Measurements from ENCODE around the gene GYPB.
"Not testable (repeated sequence)": the region's sequence is repeated elsewhere in the genome, so short reads cannot be mapped to it uniquely, and the experiment has no call there.

Gene GYPB

DNA sequence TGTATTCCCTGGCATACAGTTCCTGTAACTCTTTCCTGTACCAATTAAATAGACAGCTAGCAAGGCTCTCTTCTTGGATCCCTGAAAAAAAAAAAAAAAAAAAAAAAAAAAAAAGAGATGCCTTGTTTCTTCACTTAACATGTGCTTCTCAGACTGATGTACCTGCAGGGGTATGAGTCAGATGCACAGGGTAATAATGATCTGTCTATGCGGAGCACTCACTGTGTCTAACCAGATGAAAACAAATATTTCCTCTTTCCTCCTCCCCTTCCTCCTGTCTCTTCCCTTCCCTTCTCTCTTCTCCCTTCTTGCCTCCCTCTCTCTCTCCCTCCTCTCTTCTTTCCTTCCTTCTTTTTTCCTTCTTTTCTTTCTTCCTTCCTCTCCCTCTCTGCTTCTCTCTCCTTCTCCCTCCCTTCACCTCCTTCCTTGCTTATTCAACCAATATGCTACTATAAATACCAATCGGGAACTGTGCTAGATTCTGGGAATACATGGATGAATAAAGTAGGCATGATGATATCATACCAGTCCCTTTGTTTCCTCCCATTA lies 3.0 kb downstream of the GYPB start:
- DNase-seq (ENCODE audit: low read depth in 2 of 2, low spot score in 1 of 2), result not testable (repeated sequence)

DNA sequence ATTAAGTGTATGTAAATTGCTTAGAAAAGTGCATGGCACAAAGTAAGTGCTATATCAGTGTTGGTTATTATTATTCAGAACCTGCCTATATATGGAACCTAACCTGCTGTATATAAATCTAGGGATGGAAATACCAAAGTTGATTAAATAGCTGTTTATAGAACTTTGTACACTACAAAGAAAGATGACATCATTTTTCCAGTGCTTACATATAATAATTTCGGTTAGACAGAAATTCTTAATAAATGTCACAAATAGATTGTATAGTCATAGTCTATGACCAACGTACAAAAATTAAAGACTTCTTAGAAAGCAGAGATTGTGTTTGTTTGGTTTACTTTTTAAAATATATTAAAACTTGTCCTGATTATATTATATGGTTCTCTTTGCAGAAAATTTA lies 4.4 kb downstream of the GYPB start:
- DNase-seq (ENCODE audit: low read depth in 2 of 2, low spot score in 1 of 2), result no peak

DNA sequence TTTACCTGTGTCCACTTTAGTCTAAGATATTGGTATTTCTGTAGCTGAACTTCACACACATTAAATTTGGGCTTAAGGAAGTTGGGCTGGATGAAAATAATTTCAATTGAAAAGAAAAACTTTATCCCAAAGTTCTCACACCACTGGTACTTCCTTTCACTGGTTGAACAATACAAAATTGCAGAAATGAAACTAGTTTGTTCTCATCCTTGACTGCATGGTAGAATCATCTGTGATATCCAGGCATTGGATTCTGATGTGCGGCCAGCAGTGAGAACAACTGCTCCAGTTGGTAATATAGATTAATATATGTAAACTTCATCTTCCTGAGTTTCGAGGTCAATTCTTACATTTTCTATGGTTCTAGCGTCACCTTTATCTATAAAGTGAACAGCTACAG lies 10.6 kb downstream of the GYPB start:
- DNase-seq (ENCODE audit: low read depth in 2 of 2, low spot score in 1 of 2), result not testable (repeated sequence)

DNA sequence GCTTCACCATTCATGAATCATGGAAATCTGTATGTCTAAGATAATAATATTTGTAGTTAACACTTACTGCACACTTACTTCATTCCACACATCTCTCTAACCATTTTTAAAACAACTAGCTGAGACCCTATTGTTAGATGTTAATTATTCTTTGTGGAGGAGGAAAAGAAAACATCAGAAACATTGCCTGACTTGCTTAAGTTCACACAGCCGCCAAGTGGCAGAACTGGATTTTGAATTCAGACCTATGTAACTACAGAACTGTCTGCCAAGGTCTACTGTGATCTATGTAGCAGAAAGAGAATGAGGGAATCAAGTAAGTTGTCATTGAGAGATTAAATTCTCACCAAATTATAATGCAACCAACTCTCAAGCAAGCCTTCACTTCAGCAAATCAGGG lies 11.2 kb downstream of the GYPB start:
- not testable (repeated sequence) for DNase-seq (ENCODE audit: low read depth in 2 of 2, low spot score in 1 of 2)

DNA sequence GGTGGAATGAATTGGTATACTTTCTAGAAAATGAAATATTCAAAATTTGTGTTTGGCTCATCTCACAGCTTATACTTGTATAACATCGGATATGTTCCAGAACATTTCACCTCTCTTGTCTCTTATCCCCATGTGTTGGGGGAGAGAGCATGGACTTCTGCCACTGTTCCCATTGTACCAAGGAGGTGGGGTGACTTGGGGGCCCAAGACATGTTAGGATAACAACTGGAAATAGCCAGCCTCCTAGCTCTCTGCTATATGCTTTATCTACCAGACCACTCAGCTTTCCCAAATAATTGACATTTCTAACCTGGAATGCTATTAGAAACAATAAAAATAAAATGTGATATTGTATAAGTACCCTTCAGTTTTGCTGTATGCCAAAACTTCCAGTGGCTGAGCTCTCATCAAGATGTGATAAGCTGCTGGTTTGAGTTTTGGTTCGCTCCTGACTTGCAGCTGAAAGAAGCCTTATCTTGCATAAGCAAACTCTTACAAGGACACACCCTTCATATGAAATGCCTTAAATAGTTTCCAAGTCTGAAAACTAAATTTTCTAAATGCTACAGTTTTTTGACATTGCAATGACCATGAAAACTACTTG lies 12.9 kb downstream of the GYPB start:
- DNase-seq (ENCODE audit: low read depth in 2 of 2, low spot score in 1 of 2), result not testable (repeated sequence)

DNA sequence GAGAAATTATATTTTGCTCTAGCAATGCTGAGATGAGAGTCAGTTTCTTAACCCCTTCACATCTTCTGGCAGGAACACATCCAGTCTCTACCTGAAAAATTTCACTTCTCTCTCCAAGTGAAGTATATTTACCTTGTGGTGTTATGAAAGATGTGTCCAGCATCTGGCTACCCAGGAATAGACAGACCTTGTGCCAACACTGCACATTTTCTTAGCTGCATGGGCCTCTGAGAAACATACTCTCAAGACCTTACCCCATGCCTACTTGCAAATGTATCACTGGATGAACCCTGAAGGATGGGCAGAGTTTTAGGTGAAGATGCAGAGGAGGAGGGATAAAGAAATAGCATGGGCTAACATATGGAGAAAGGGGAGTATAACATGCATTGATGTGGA lies 13.6 kb downstream of the GYPB start:
- DNase-seq (ENCODE audit: low read depth in 2 of 2, low spot score in 1 of 2), result not testable (repeated sequence)

DNA sequence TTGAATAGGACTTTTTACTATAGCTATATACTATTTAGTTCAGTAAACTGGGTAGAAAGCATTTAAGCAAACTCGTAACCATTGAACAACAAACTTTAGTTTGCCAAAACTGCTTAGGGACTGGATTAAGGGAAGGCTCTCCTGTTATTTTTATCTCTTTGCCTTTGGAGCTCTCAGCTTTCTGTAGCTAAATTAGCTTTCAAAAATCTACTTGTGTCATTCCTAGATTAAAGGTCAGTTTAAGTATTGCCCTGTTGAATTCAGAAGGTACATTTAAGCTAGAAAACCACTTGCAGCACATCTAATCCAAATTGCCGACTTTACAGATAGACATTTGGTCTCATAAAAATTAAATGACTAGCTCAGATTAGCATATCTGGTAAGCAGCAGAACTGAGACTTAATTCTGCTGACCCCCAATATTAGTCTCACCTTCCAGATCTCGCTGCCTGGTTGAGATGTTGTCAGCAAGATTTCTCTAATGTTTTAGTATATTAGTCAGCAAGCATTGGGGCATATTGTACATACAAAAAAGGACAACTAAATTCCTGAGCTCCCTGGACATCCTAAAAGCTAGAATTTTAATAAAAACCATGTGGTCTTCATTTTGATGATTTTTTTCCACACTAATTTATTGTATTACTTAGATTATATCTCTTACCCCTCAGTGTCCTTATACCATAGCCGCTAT lies 14.2 kb downstream of the GYPB start:
- DNase-seq (ENCODE audit: low read depth in 2 of 2, low spot score in 1 of 2), result not testable (repeated sequence)

DNA sequence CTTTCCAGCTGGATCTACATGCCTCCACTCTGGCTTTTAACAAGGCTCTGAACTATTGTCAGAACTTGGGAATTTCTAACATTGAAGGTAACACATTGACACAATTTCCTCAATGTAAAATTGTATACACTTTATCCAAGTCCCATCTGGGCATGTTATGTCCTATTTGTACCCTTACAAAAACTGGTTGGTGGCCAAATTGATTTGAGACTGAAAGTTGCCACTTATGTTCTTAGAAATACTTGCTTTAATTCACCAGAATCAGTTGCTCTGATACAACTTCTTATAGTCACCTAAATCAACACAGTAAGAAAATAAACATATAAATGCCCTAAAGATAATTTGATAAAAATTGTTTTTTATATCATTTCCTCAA lies 15.3 kb downstream of the GYPB start:
- not testable (repeated sequence) for DNase-seq (ENCODE audit: low read depth in 2 of 2, low spot score in 1 of 2)

DNA sequence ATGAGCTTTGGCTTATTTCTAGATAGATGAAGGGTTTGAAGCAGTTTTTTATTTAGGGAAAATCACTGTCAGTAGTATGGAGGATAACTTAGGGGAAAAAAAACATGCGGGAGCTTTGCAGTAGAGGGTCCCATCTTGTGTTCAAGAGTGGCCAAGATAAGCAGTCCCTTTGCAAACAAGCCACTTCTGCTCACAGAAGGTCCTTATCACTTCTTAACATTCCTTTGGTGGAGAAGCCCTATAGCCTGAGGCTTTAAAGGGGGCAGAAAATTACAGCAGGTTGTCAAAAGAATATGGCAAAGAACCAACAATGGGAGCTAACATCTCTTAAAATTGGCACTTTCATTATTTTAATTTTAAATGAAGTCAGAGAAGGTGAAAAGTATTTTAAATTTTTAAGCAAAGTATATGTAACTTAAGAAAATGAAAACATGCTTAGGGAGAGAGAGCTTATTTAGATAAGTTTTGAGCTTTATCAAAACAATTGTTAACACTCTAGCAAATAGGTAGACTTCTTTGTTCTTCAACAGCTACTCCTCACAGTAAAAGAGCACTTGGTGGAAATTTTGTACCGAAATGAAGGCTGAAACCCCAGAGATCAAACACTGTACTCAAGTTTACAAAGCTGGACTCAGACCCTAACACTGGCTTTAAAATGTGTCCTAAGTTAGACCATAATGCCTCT lies 15.8 kb downstream of the GYPB start:
- DNase-seq (ENCODE audit: low read depth in 2 of 2, low spot score in 1 of 2), result not testable (repeated sequence)

DNA sequence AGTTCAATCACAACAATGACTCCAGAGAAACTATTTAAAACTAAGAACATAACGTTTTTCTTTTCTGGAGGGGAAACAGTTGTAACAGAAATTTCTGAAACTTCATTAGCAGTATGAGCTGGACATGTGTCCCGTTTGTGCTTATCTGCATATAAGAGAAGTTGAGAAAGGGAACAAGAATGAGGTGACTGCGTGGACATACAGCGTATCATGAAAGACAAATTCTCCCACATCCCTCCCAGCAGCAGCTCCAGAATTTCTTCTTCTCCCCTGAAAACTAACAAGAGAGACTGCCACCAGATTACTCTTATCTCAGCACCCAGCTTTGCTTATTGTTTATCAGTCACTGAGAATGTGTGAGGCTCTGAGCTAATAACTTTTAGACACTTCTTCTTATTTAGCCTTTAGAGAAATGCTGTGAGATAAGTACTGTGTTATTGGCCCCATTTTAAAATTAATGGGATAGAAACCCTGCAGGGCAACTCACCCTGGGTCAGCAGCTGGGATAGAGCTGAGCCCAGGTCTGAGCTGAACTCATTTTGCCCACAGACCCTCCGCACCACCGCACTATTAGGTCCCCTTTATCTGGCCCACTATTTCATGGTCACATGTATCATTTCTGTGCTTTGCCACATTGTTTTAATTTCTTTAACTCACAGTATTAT lies 18.7 kb downstream of the GYPB start:
- not testable (repeated sequence) for DNase-seq (ENCODE audit: low read depth in 2 of 2, low spot score in 1 of 2)

DNA sequence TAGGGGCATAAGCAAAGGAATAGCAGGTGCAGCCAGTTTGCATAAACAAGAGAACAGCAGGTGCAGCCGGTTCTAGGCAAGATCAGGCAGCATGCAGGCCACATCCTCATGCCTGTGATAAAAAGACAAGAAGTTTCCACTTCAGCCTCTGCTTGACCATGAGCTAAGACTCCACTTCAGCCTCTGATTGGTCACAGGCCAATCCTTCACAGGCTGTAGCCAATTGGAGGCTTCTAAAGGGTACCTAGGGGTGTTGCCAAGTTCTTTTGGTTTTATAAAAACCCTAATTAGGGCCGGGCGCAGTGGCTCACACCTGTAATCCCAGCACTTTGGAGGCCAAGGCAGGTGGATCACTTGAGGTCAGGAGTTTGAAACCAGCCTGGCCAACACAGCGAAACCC lies 23.0 kb downstream of the GYPB start:
- not testable (repeated sequence) for DNase-seq (ENCODE audit: low read depth in 2 of 2, low spot score in 1 of 2)

DNA sequence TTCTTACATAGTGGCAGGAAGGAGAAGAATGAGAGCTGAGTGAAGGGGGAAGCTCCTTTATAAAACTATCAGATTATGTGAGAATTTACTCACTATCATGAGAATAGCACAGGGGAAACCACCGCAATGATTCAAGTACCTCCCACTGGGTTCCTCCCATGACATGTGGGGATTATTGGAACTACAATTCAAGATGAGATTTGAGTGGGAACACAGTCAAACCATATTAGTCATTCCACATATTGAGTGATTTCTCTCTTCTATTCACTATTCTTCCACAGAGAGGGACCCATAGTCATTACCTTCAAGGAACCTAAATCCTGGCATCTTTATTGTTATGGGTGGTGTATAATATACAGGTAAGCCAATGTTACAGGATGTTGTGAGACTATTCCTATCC lies 27.4 kb downstream of the GYPB start:
- DNase-seq (ENCODE audit: low read depth in 2 of 2, low spot score in 1 of 2), result not testable (repeated sequence)

DNA sequence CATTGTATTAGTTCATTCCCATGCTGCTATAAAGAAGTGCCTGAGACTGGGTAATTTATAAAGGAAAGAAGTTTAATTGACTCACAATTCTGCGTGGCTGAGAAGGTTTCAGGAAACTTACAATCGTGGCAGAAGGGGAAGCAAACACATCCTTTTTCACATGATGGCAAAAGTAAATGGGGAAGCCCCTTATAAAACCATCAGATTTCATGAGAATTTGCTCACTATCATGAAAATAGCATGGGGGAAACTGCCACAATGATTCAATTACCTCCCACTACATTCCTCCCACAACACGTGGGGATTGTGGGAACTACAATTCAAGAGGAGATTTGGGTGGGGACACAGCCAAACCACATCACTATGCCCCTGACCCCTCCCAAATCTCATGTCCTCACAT lies 28.5 kb downstream of the GYPB start:
- not testable (repeated sequence) for DNase-seq (ENCODE audit: low read depth in 2 of 2, low spot score in 1 of 2)

DNA sequence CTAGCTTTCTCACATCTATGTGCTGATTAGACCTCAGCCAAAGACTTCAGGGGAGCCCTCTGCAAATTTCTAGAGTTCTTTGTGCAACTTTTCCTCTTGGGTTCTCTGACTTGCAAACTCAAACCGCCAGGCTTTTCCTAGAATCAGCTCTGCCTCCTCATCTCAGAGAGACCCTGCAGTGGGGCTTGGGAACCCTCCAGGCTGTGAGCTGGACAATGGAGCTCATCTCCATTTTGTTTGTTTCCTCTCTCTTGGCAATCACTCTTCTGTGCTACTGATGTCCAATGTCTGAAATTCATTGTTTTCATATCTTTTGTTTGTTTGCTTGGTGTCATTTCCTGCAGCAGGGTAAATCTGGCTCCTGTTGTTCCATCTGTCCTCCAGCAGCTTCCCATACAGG lies 33.0 kb downstream of the GYPB start:
- DNase-seq (ENCODE audit: low read depth in 2 of 2, low spot score in 1 of 2), result no peak

DNA sequence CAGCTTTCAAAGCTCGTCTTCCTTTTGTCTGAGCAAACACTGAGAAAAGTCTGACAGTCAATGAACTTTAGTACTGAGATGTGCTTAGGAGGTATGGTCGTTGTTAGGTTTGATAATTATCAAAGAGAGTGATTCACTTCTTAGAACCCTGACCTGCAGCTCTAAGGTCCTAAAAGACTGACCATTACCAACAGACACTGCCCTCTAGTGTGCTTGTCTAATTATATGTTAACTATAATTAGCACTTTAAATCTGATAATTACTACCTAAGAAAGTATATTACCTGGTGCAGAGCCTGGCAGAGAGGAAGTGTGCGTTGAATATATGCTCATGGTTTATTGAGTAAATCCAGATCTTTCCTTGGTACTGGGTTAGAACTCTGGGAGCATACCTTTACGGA lies 38.4 kb downstream of the GYPB start:
- DNase-seq (ENCODE audit: low read depth in 2 of 2, low spot score in 1 of 2), result not testable (repeated sequence)

DNA sequence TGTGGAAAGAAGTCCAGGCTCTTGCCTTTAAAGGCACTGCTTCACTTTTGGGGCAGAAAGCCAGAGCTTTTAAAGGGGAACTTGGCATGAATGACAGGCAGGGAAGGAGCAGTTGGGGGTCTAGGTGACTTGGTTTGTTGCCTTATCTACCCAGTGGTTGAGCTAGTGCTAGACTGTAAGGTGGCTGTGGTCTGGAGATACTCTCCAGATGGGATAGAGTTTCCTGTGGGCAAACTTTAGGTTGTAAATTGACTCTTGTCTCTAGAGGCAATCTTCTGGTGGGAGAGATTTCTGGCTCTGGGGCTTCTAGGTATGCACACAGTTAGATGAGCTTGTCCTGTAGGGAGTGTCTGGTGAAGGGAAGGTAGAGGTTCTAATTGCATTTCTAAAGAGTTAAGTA lies 43.7 kb downstream of the GYPB start:
- DNase-seq (ENCODE audit: low read depth in 2 of 2, low spot score in 1 of 2), result not testable (repeated sequence)

DNA sequence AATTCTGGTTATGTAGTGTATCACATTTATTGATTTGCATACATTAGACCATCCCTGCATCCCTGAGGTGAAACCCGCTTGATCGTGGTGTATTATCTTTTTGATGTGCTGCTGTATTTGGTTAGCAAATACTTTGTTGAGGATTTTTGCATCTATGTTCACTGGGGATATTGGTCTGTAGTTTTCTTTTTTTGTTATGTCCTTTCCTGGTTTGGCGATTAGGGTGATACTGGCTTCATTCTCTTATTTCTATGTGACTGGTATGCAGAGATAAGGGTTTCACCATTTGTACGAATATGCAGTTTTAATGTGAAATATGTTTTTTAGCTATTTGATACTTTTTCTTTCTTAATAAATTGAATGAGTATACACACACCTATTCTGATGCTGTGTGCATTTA lies 45.2 kb downstream of the GYPB start:
- not testable (repeated sequence) for DNase-seq (ENCODE audit: low read depth in 2 of 2, low spot score in 1 of 2)

DNA sequence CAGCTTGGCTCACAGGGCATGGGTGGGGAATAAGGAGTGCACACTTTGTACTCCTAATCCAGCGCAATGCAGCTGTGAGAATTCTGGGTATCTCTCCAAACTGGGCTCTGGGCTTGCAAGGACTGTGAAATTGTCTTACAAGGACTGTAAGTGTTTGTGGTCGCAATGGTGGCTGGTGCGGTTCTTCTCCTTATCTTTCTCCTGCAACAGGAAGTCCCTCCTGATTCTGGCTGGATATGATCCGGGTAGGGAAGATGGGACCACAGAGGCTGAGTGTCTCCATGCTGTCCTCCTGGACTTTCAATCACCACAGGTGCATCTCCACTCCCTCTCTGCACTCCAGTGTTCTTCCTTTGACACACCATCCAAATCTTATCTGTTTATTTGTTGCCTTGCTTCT lies 58.1 kb downstream of the GYPB start:
- DNase-seq (ENCODE audit: low read depth in 2 of 2, low spot score in 1 of 2), result no peak

DNA sequence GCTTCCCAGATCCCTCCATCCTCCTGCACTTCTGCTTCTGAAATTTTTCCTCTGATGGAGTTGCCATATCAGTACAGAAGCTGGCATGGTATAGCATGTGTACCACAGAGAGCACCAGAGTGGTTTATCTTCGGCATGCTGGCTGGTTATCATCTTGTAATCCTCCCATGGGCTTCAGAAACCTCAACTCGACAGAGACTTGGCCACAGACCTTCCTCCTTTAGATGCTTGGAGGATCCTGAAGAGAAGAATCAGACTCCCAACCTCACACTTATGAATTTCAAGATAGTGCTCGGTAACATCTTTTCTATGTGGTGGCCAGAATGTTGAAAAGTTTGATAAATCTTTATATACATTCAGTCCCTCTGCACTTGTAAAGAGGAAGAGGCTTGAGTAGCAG lies 63.9 kb downstream of the GYPB start:
- DNase-seq (ENCODE audit: low read depth in 2 of 2, low spot score in 1 of 2), result not testable (repeated sequence)

DNA sequence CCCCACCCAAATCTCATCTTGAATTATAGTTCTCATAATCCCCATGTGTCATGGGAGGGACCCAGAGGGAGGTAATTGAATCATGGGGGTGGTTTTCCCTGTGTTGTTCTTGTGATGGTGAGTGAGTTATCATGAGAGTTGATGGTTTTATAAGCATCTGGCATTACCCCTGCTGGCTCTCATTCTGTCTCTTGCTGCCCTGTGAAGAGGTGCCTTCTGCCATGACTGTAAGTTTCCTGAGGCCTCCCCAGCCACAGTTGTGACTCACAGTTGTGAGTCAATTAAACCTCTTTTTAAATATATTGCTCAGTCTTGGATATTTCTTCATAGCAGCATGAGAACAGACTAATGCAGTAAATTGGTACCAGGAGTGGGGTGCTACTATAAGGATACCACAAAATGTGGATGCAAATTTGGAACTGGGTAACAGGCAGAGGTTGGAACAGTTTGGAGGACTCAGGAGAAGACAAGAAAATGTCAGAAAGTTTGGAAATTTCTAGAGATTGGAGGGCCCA lies 67.7 kb downstream of the GYPB start:
- DNase-seq (ENCODE audit: low read depth in 2 of 2, low spot score in 1 of 2), result not testable (repeated sequence)

DNA sequence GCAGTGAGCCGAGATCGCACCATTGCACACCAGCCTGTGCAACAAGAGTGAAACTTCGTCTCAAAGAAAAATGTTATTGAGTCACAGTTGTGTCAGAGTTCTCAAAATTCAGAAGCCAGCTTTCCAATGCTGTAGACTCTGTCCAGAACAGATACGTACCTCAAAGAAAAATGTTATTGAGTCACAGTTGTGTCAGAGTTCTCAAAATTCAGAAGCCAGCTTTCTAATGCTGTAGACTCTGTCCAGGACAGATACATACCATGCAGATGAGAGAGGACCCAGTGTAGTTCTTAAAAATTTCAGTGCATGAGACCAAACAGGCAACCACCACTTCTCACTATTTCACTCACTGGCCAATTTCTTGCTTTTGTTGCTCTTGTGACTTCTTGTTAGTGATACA lies 68.2 kb downstream of the GYPB start:
- not testable (repeated sequence) for DNase-seq (ENCODE audit: low read depth in 2 of 2, low spot score in 1 of 2)
